K562 (cell line): ENCODE results near the gene CRKL. TPM values are rescaled to one million over a fixed set of nuclear protein-coding genes. Genes with fewer than 3 reads are reported as not detected.
A peak's percentile ranks its signal among the peaks of the same experiment; 100 is the strongest.

Source experiments
- ATAC-seq: fragments of 200-7000 bp; cut with Tn5 transposase; 3 replicates; pipeline ENCODE4 v1.9.1; 2020; ENCODE audit warnings: moderate library complexity
- BruUV-seq: library from RNA; stranded (reverse); fragments of 400-500 nt; replicated peaks from 2 replicates; lab custom pipeline; 2021; lab: Mats Ljungman, UMichigan
- CTCF ChIA-PET: fragments of 300-600 bp; formaldehyde crosslinking; extraction: SDS; loops from one replicate; lab custom pipeline; 2021; ENCODE audit warnings: low intra/inter-chr PET ratio; lab: Yijun Ruan, JAX
- POLR2A ChIA-PET: fragments of 300-600, 350-650 bp; sonication (Branson Sonifier 250); formaldehyde crosslinking; extraction: SDS; loops from one replicate; lab custom pipeline; 2021; ENCODE audit warnings: antibody characterized with exemption, inconsistent platforms; lab: Yijun Ruan, JAX
- DNase-seq, 4 experiments: peaks; one replicate each; pipeline versions ENCODE4 v3.0.0 to v3.0.0-alpha.2; 2011 to 2018; ENCODE audit warnings: low spot score in 3 of 4, mixed read lengths in 3 of 4; ENCODE audit errors: extremely low read depth in 1 of 4
- FAIRE-seq: peaks from 2 replicates; lab custom pipeline; 2011; peaks lifted over from hg19 to GRCh38; lab: Jason Lieb, UNC
- H2AFZ ChIP-seq: 2 replicates; pipeline ENCODE4 v1.6.0; 2011; ENCODE audit warnings: low read depth, low read length, control low read depth, inconsistent platforms
- H3K27ac ChIP-seq: fragments of 200-600 bp; 3 replicates; pipeline ENCODE4 v1.8.0; 2011; ENCODE audit warnings: low read depth, mild to moderate bottlenecking, control low read depth, inconsistent platforms, low read length, moderate library complexity, mixed read lengths; ENCODE audit errors: extremely low read depth
- H3K27me3 ChIP-seq, 2 experiments: fragments of 300-600 bp in 1 of 2; 2 replicates in 1 of 2; 3 replicates in 1 of 2; pipeline versions ENCODE4 v1.6.0 to v1.8.0; 2011; ENCODE audit warnings: inconsistent platforms in 2 of 2, low read length in 2 of 2, mild to moderate bottlenecking in 1 of 2, mixed read lengths in 1 of 2, moderate library complexity in 1 of 2; ENCODE audit not compliant: control insufficient read depth in 2 of 2, insufficient read depth in 2 of 2
- H3K36me3 ChIP-seq: fragments of 300-600 bp; 3 replicates; pipeline ENCODE4 v1.8.0; 2011; ENCODE audit warnings: mild to moderate bottlenecking, low read length, inconsistent platforms; ENCODE audit not compliant: control insufficient read depth, insufficient read depth
- H3K4me1 ChIP-seq, 2 experiments: fragments of 200-600 bp in 1 of 2; replicated peaks in 1 of 2; 2 replicates in 1 of 2; 3 replicates in 1 of 2; pipeline versions ENCODE4 v1.5.1 to v1.8.0; 2011; ENCODE audit warnings: inconsistent platforms in 2 of 2, low read length in 2 of 2, mild to moderate bottlenecking in 1 of 2, mixed read lengths in 1 of 2, moderate library complexity in 1 of 2; ENCODE audit not compliant: control insufficient read depth in 2 of 2, insufficient read depth in 2 of 2
- H3K4me2 ChIP-seq: 2 replicates; pipeline ENCODE4 v1.6.1; 2011; ENCODE audit warnings: low read length, control low read depth, inconsistent platforms, mixed read lengths; ENCODE audit not compliant: insufficient read depth
- H3K4me3 ChIP-seq: fragments of 200-600 bp; sonication (generic), shearing (Covaris generic); 2 replicates; pipeline ENCODE4 v1.5.1; 2016; ENCODE audit warnings: control low read depth, inconsistent platforms
- H3K79me2 ChIP-seq: fragments of 200-600 bp; 3 replicates; pipeline ENCODE4 v1.8.0; 2011; ENCODE audit warnings: low read length, inconsistent platforms; ENCODE audit not compliant: control insufficient read depth, insufficient read depth
- H3K9ac ChIP-seq, 2 experiments: 2 replicates each; pipeline versions ENCODE4 v1.6.0 to v1.6.1; 2011; ENCODE audit warnings: low read depth in 2 of 2, low read length in 2 of 2, control low read depth in 1 of 2, inconsistent platforms in 1 of 2, mild to moderate bottlenecking in 1 of 2, mixed read lengths in 1 of 2; ENCODE audit not compliant: insufficient read depth in 1 of 2
- H3K9me1 ChIP-seq: one replicate; pipeline ENCODE4 v1.6.0; 2011; ENCODE audit warnings: inconsistent platforms, mild to moderate bottlenecking, low read length, moderate library complexity; ENCODE audit not compliant: control insufficient read depth, insufficient read depth
- H3K9me3 ChIP-seq: replicated peaks from 2 replicates; pipeline ENCODE4 v1.5.1; 2011; ENCODE audit warnings: low read depth, low read length, inconsistent platforms; ENCODE audit not compliant: control insufficient read depth, insufficient read depth
- H4K20me1 ChIP-seq: replicated peaks from 2 replicates; pipeline ENCODE4 v1.6.1; 2011; ENCODE audit warnings: low read length, inconsistent platforms, mixed read lengths; ENCODE audit not compliant: control insufficient read depth, insufficient read depth
- BHLHE40 ChIP-seq: IDR thresholded peaks from 2 replicates; pipeline ENCODE4 v1.6.1; 2011; ENCODE audit warnings: low read length, improper control_type of control experiment
- CCAR2 ChIP-seq: fragments of 200-400 bp; formaldehyde crosslinking; IDR thresholded peaks from 2 replicates; pipeline ENCODE4 v1.6.1; 2017; ENCODE audit warnings: mild to moderate bottlenecking, low read depth, low read length
- ESRRB ChIP-seq: fragments of 250-450 bp; sonication (Bioruptor Pico); IDR thresholded peaks from 2 replicates; pipeline ENCODE4 v1.5.0; 2020; ENCODE audit warnings: mild to moderate bottlenecking, moderate library complexity, borderline replicate concordance
- FOSL1 ChIP-seq: fragments of 200-800 bp; sonication (Bioruptor generic); conservative IDR thresholded peaks from 2 replicates; pipeline ENCODE4 v1.6.1; 2016; ENCODE audit warnings: missing genetic modification characterization, missing compliant biosample characterization
- HIVEP1 ChIP-seq: fragments of 250-450 bp; sonication (Bioruptor Pico); IDR thresholded peaks from 2 replicates; pipeline ENCODE4 v1.4.0; 2020; ENCODE audit warnings: mild to moderate bottlenecking
- MAFF ChIP-seq: IDR thresholded peaks from 2 replicates; pipeline ENCODE4 v1.6.1; 2012; ENCODE audit warnings: low read length, improper control_type of control experiment
- MAFG ChIP-seq: fragments of 450-650 bp; conservative IDR thresholded peaks from 2 replicates; pipeline ENCODE4 v1.6.1; 2016; ENCODE audit warnings: missing genetic modification characterization, missing compliant biosample characterization
- POLR2G ChIP-seq: fragments of 200-400 bp; formaldehyde crosslinking; IDR thresholded peaks from 2 replicates; pipeline ENCODE4 v1.6.1; 2017; ENCODE audit warnings: low read depth, mild to moderate bottlenecking, antibody characterized with exemption, low read length, moderate library complexity
- RBM25 ChIP-seq: fragments of 200-400 bp; formaldehyde crosslinking; IDR thresholded peaks from 2 replicates; pipeline ENCODE4 v1.6.1; 2018; ENCODE audit warnings: low read length, low read depth, moderate library complexity; ENCODE audit not compliant: severe bottlenecking
- RHOXF2B ChIP-seq: fragments of 250-450 bp; sonication (Bioruptor Pico); conservative IDR thresholded peaks from 2 replicates; pipeline ENCODE4 v1.5.1; 2021
- SIN3A ChIP-seq, 2 experiments: fragments of 150-350 bp in 1 of 2; IDR thresholded peaks; 2 replicates each; pipeline ENCODE4 v1.6.1; 2011 to 2016; ENCODE audit warnings: borderline replicate concordance in 2 of 2, low read depth in 2 of 2, low read length in 2 of 2, mild to moderate bottlenecking in 2 of 2, moderate library complexity in 2 of 2; ENCODE audit not compliant: control insufficient read depth in 1 of 2
- STAT5B ChIP-seq: fragments of 250-450 bp; sonication (Bioruptor Pico); IDR thresholded peaks from 2 replicates; pipeline ENCODE4 v1.8.0; 2021; ENCODE audit warnings: mild to moderate bottlenecking, inconsistent platforms
- WHSC1 ChIP-seq: IDR thresholded peaks from one replicate; pipeline ENCODE4 v1.6.1; 2012; ENCODE audit warnings: low read length, control low read depth, inconsistent platforms
- ZNF830 ChIP-seq: fragments of 250-450 bp; sonication (Bioruptor Pico); IDR thresholded peaks from 2 replicates; pipeline ENCODE4 v1.5.0; 2021; ENCODE audit warnings: mild to moderate bottlenecking
- WGBS: fragments of 100-300 bp; shearing (Covaris generic); methylation state at CpG from one replicate; pipeline ENCODE4 v1.1.6; 2016; ENCODE audit warnings: low coverage, mixed read lengths; ENCODE audit not compliant: insufficient coverage; ENCODE audit errors: missing lambda C conversion rate; 5-methylcytosine and 5-hydroxymethylcytosine counted together
- in situ Hi-C: fragments of 300-500 bp; cut with MboI; formaldehyde crosslinking; loops from 4 replicates; pipeline ENCODE4 v1.15.0; 2018; ENCODE audit warnings: inconsistent platforms, mixed read lengths
- intact Hi-C: fragments of 100-400 bp; cut with micrococcal nuclease; formaldehyde crosslinking; loops from 2 replicates; pipeline ENCODE4 v1.14.2; 2022
- polyA plus RNA-seq, 8 experiments: library from polyadenylated mRNA; depleted of rRNA in 4 of 8; stranded (reverse) in 5 of 8; unstranded in 3 of 8; fragments of >200 nt; fragmentation: Nextera tagmentation in 2 of 8; fragmentation: Illumina TruSeq in 1 of 8; extraction: Ambion mirVana in 2 of 8; extraction: Trizol in 1 of 8; gene quantifications; 2 replicates each; pipeline versions ENCODE4 v1.2.1 to v1.2.3, GENCODE V29; 2011 to 2014; ENCODE audit warnings: inconsistent platforms in 1 of 8, missing spikeins in 1 of 8
- total RNA-seq, 7 experiments: library from RNA; depleted of rRNA in 6 of 7; stranded (reverse); fragments of >200 nt in 6 of 7; fragmentation: Illumina TruSeq in 2 of 7; extraction: Trizol in 2 of 7; gene quantifications; 2 replicates each; pipeline versions ENCODE4 v1.2.1 to v1.2.3, GENCODE V29; 2011 to 2021; ENCODE audit warnings: low replicate concordance in 1 of 7
- TF ChIP-seq, protein P1 (sequence below): sonication (generic); formaldehyde crosslinking; IDR thresholded peaks from 2 replicates; pipeline ENCODE4 v1.8.0; 2022; ENCODE audit warnings: mild to moderate bottlenecking, missing genetic modification reagents, borderline replicate concordance
- TF ChIP-seq, protein P2 (sequence below): sonication (generic); formaldehyde crosslinking; IDR thresholded peaks from 2 replicates; pipeline ENCODE4 v1.8.1; 2023; ENCODE audit warnings: mild to moderate bottlenecking, missing genetic modification reagents, moderate library complexity
- TF ChIP-seq, protein P3 (sequence below): fragments of 250-450 bp; sonication (Bioruptor Pico); IDR thresholded peaks from 2 replicates; pipeline ENCODE4 v1.5.0; 2021; ENCODE audit warnings: mild to moderate bottlenecking, borderline replicate concordance

The CRKL gene
- total and polyA plus RNA-seq, 9 of the 15 experiments (the other 6 are each of a cell fraction or from before 2014, with no cell fraction given): 100 to 263 (median 124) TPM

DNA sequence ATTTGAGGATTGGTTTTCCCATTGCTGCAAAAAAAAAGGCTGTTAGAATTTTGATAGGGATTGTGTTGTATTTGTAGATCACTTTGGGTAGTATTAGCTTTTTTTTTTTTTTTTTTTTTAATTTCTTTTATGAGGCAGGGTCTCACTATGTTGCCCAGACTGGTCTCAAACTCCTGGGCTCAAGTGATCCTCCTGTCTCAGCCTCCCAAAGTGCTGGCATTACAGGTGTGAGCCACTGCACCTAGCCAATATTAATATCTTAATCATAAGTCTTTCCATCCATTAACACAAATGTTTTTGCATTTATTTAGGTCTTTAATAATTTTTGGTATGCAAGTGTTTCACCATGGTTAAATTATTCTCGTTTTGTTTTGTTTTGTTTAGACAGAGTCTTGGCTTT lies 26.8 kb downstream of the CRKL start (continued):
- TF ChIP-seq, protein P1, sequence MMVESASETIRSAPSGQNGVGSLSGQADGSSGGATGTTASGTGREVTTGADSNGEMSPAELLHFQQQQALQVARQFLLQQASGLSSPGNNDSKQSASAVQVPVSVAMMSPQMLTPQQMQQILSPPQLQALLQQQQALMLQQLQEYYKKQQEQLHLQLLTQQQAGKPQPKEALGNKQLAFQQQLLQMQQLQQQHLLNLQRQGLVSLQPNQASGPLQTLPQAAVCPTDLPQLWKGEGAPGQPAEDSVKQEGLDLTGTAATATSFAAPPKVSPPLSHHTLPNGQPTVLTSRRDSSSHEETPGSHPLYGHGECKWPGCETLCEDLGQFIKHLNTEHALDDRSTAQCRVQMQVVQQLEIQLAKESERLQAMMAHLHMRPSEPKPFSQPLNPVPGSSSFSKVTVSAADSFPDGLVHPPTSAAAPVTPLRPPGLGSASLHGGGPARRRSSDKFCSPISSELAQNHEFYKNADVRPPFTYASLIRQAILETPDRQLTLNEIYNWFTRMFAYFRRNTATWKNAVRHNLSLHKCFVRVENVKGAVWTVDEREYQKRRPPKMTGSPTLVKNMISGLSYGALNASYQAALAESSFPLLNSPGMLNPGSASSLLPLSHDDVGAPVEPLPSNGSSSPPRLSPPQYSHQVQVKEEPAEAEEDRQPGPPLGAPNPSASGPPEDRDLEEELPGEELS: 0 out of 2 replicates have a peak, but pooled peaks have one; percentile 61
- TF ChIP-seq ESRRB (no peak), HIVEP1 (CRISPR knock-in tag) (no peak), MAFG (tag) (no peak), STAT5B (0 out of 2 replicates have a peak, but pooled peaks have one; percentile 8)

DNA sequence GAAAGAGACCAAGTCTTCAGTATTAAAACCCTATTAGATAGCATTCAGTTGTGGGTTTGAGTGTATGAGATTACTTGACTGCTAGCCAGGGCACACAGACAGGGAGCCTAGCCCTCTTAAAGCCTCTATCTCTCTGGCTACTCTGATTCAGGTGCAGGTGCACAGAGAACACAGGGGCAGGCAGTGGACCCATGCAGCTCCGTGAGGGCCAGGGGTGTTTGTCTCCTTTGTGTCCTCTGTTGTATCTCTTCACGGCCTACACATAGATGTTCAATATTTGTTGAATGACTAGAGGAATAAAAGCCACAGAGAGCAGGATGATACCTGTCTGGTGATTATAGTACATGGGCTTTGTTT lies 28.3 kb downstream of the CRKL start:
- Histone ChIP-seq H3K4me1 (peaks cover 13 to 15% of the 10 kb centered on the region in 2 experiments; a peak in 4 of 5 replicates), H4K20me1 (peaks cover 94% of the 10 kb centered on the region), H3K79me2 (peaks cover 99% of the 10 kb centered on the region), H3K9me3 (no peaks in the 10 kb centered on the region), H3K4me3 (no peak overlapping the region), H3K4me2 (no peak overlapping the region), H2AFZ (no peak overlapping the region), H3K9me1 (peaks cover 35% of the 10 kb centered on the region), H3K27ac (no peak overlapping the region), H3K9ac (no peak overlapping the region), H3K36me3 (peaks cover 90% of the 10 kb centered on the region), H3K27me3 (no peaks in the 10 kb centered on the region)
- no peak for DNase-seq
- ATAC-seq: peak; percentile 4; the same call in 1 of the 3 replicates
- in situ Hi-C loops (no loop called here), intact Hi-C loops (no loop called here)
- WGBS: 93% methylated on average over 2 of the region's 2 CpGs
- POLR2A ChIA-PET: interaction anchor here (64.4 kb wide), 1 partner anchor 28 kb away, joined by 1556 read pairs; the partner anchor contains the start of gene CRKL
- no peak for FAIRE-seq
- BruUV-seq: no TSS peak
- CTCF ChIA-PET: no interaction called here
- TF ChIP-seq, protein P2, sequence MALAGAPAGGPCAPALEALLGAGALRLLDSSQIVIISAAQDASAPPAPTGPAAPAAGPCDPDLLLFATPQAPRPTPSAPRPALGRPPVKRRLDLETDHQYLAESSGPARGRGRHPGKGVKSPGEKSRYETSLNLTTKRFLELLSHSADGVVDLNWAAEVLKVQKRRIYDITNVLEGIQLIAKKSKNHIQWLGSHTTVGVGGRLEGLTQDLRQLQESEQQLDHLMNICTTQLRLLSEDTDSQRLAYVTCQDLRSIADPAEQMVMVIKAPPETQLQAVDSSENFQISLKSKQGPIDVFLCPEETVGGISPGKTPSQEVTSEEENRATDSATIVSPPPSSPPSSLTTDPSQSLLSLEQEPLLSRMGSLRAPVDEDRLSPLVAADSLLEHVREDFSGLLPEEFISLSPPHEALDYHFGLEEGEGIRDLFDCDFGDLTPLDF (CRISPR knock-in tag): peak; percentile 9; the same call in 1 of the 2 replicates
- TF ChIP-seq ZNF830 (CRISPR knock-in tag) (0 out of 2 replicates have a peak, but pooled peaks have one; percentile 70), WHSC1 (peak; percentile 41), RHOXF2B (CRISPR knock-in tag) (no peak), BHLHE40 (peak; percentile 24; the same call in 1 of the 2 replicates), RBM25 (no peak), SIN3A (IDR thresholded peaks at IDR 0.05; ENCODE audit: borderline replicate concordance in 2 of 2, control insufficient read depth in 1 of 2, low read depth in 2 of 2, low read length in 2 of 2) (no peak), MAFF (no peak), CCAR2 (0 out of 2 replicates have a peak, but pooled peaks have one; percentile 57), POLR2G (0 out of 2 replicates have a peak, but pooled peaks have one; percentile 3), FOSL1 (tag) (no peak)
- TF ChIP-seq, protein P3, sequence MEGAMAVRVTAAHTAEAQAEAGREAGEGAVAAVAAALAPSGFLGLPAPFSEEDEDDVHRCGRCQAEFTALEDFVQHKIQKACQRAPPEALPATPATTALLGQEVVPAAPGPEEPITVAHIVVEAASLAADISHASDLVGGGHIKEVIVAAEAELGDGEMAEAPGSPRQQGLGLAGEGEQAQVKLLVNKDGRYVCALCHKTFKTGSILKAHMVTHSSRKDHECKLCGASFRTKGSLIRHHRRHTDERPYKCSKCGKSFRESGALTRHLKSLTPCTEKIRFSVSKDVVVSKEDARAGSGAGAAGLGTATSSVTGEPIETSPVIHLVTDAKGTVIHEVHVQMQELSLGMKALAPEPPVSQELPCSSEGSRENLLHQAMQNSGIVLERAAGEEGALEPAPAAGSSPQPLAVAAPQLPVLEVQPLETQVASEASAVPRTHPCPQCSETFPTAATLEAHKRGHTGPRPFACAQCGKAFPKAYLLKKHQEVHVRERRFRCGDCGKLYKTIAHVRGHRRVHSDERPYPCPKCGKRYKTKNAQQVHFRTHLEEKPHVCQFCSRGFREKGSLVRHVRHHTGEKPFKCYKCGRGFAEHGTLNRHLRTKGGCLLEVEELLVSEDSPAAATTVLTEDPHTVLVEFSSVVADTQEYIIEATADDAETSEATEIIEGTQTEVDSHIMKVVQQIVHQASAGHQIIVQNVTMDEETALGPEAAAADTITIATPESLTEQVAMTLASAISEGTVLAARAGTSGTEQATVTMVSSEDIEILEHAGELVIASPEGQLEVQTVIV (CRISPR knock-in tag): no peak
